Immature natural killer cell (primary cell): ENCODE measurements around the gene LAMP1. TPM values are rescaled to one million over a fixed set of nuclear protein-coding genes. Genes with fewer than 3 reads are reported as not detected.
"Not testable (repeated sequence)": the region's sequence is repeated elsewhere in the genome, so short reads cannot be mapped to it uniquely, and the experiment has no call there.

ENCODE experiments used
- DNase-seq, 3 donors: peaks; one replicate each; pipeline ENCODE4 v3.0.0; 2022; ENCODE audit warnings: mixed read lengths in 1 of 3
- H3K27ac Mint-ChIP-seq, 6 donors: one replicate each; pipeline ENCODE4 v1.8.0; 2020; ENCODE audit warnings: mixed read lengths in 6 of 6, mild to moderate bottlenecking in 5 of 6, inconsistent platforms in 4 of 6, moderate library complexity in 3 of 6
- H3K27me3 Mint-ChIP-seq, 3 donors: one replicate each; pipeline ENCODE4 v1.8.0; 2020 to 2021; ENCODE audit warnings: low read depth in 3 of 3, mild to moderate bottlenecking in 3 of 3, mixed read lengths in 3 of 3, moderate library complexity in 3 of 3, inconsistent platforms in 1 of 3
- H3K36me3 Mint-ChIP-seq, 3 donors: one replicate each; pipeline ENCODE4 v1.8.0; 2020; ENCODE audit warnings: mixed read lengths in 3 of 3, inconsistent platforms in 2 of 3, mild to moderate bottlenecking in 2 of 3
- H3K4me1 Mint-ChIP-seq, 2 donors: one replicate each; pipeline ENCODE4 v1.8.0; 2020; ENCODE audit warnings: inconsistent platforms in 2 of 2, mild to moderate bottlenecking in 2 of 2, mixed read lengths in 2 of 2, moderate library complexity in 1 of 2
- H3K4me3 Mint-ChIP-seq, 5 donors: one replicate each; pipeline ENCODE4 v1.8.0; 2020; ENCODE audit warnings: mild to moderate bottlenecking in 5 of 5, mixed read lengths in 5 of 5, inconsistent platforms in 3 of 5, moderate library complexity in 3 of 5
- H3K9me3 Mint-ChIP-seq, 6 donors: one replicate each; pipeline ENCODE4 v1.8.0; 2020; ENCODE audit warnings: mild to moderate bottlenecking in 6 of 6, mixed read lengths in 6 of 6, inconsistent platforms in 4 of 6, moderate library complexity in 3 of 6
- polyA plus RNA-seq, 3 donors: library from polyadenylated mRNA; unstranded; fragments of 300-500 nt; fragmentation: Illumina TruSeq; gene quantifications; one replicate each; pipeline ENCODE4 v1.2.3, GENCODE V29; 2021

The LAMP1 gene
- polyA plus RNA-seq, 3 donors from 2014 or later = 23.4 to 48.9 (median 27.8) TPM

- Mint-ChIP-seq H3K36me3 (no peaks in the 10 kb centered on the region), H3K27ac (no peak overlapping the region), H3K27me3 (peaks cover 4 to 6% (median 4%) of the 10 kb centered on the region in 3 donors), H3K9me3 (no peaks in the 10 kb centered on the region), H3K4me3 (no peak overlapping the region), H3K4me1 (peaks cover 0 to under 1% of the 10 kb centered on the region in 2 donors)
- DNase-seq = no peak
Measured at GRCh38 chr13:113357529-113357928, 60.5 kb downstream of the LAMP1 start.

GRCh38 chr13:113358653-113359190, 61.7 kb downstream of the LAMP1 start:
- Mint-ChIP-seq H3K27ac (no peak overlapping the region), H3K4me3 (no peak overlapping the region), H3K27me3 (peaks cover 6 to 11% (median 7%) of the 10 kb centered on the region in 3 donors), H3K9me3 (no peaks in the 10 kb centered on the region), H3K36me3 (no peaks in the 10 kb centered on the region), H3K4me1 (peaks cover 0 to 2% of the 10 kb centered on the region in 2 donors)
- no peak for DNase-seq

DNA sequence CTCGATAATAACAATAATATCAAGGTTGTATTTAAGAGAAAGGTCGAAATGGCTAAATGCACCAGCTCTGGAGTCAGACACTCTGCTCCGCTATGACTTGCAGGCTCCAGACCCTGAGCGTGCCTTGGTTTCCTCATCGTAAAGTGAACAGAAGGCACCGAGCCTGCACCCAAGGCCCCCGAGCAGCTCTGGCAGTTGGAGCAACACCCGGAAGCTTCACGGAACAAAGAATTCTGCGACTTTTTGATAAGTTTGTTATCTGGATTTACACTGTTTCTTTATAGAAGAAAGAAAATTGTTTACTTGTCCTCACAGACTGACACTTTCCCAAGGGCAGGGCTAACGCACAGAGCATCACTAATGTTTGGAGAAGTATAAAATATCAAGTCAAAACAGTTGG, 62.5 kb downstream of the LAMP1 start:
- no peak for DNase-seq
- no peaks in the 10 kb centered on the region for H3K36me3 Mint-ChIP-seq
- no peak overlapping the region for H3K4me3 Mint-ChIP-seq
- H3K27me3 Mint-ChIP-seq = peaks cover 6 to 11% (median 7%) of the 10 kb centered on the region in 3 donors
- no peak overlapping the region for H3K27ac Mint-ChIP-seq
- peaks cover 0 to 2% of the 10 kb centered on the region in 2 donors for H3K4me1 Mint-ChIP-seq
- H3K9me3 Mint-ChIP-seq = no peaks in the 10 kb centered on the region

- Mint-ChIP-seq H3K4me3 (no peak overlapping the region), H3K9me3 (no peaks in the 10 kb centered on the region), H3K27me3 (peaks cover 7 to 11% (median 8%) of the 10 kb centered on the region in 3 donors), H3K27ac (no peak overlapping the region), H3K36me3 (no peaks in the 10 kb centered on the region), H3K4me1 (peaks cover 0 to 5% of the 10 kb centered on the region in 2 donors)
- DNase-seq = no peak
Measured at GRCh38 chr13:113360446-113360845, 63.4 kb downstream of the LAMP1 start.

DNA sequence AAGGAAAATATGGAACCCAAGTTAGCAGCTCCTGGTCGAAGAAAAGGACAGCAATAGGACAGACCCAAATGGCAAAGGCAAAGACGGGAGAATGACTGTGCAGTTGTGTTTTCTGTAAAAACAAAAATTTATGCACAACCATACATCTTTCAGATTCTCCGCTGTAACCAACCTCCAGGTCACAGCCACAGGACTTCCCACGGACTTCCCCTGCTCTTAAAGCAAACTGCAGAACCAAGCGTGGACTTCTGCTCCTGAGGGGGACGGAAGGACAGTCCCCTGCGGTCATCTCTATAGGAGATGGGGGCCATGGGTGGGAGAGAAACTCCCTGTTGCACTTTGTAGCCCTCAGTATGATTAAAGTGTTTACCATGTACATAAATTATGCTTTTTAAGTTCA, 64.4 kb downstream of the LAMP1 start:
- Mint-ChIP-seq H3K4me1 (peaks cover 0 to 7% of the 10 kb centered on the region in 2 donors), H3K27ac (no peak overlapping the region), H3K27me3 (peaks cover 5 to 11% (median 10%) of the 10 kb centered on the region in 3 donors), H3K36me3 (no peaks in the 10 kb centered on the region), H3K4me3 (no peak overlapping the region), H3K9me3 (no peaks in the 10 kb centered on the region)
- no peak for DNase-seq

DNA sequence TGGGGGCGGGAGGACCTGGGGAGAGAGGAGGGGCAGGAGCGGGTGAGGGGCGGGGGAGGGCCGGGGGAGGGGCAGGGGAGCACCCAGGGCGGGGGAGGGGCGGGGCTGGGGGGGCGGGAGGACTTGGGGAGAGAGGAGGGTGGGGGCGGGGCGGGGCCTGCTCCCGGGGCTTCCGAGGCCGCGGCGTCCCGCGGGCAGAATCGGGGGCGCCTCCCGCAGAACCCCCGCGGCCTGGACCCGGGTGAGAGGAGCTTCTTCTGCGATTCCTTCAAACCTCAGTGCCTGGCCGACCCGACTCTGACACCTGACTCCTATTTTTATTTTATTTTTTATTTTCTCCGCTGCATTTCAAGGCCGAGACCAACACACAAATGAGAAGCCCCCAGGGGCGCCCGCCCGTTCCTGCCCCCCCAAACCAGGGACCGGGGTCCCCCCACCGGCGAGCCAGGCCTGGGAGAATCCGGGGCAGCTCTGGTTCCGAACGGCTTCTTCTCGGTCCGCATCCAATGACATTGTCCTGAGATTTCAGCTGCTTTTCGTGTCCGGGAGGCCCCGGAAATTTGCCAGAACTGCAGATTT, 67.4 kb downstream of the LAMP1 start:
- DNase-seq = no peak
- Mint-ChIP-seq H3K36me3 (no peaks in the 10 kb centered on the region), H3K9me3 (no peaks in the 10 kb centered on the region), H3K4me3 (peak overlapping the region in 1 of 5 donors; percentile 29), H3K27me3 (peaks cover 5 to 11% (median 7%) of the 10 kb centered on the region in 3 donors), H3K4me1 (peaks cover 0 to 7% of the 10 kb centered on the region in 2 donors), H3K27ac (no peak overlapping the region)

- H3K4me3 Mint-ChIP-seq = peak overlapping the region; percentile 30 to 66 (median 48)
- peaks cover 5 to 11% (median 7%) of the 10 kb centered on the region in 3 donors for H3K27me3 Mint-ChIP-seq
- no peak overlapping the region for H3K27ac Mint-ChIP-seq
- peaks cover 0 to 7% of the 10 kb centered on the region in 2 donors for H3K4me1 Mint-ChIP-seq
- H3K36me3 Mint-ChIP-seq = no peaks in the 10 kb centered on the region
- H3K9me3 Mint-ChIP-seq = no peaks in the 10 kb centered on the region
- DNase-seq = no peak
Measured at GRCh38 chr13:113364901-113365582, 68.0 kb downstream of the LAMP1 start.

- DNase-seq = no peak
- Mint-ChIP-seq H3K9me3 (no peaks in the 10 kb centered on the region), H3K4me3 (peak overlapping the region; percentile 30 to 66 (median 48)), H3K27me3 (peaks cover 5 to 8% (median 7%) of the 10 kb centered on the region in 3 donors), H3K4me1 (peaks cover 0 to 7% of the 10 kb centered on the region in 2 donors), H3K27ac (no peak overlapping the region), H3K36me3 (no peaks in the 10 kb centered on the region)
Measured at GRCh38 chr13:113365583-113365970, 68.5 kb downstream of the LAMP1 start.

GRCh38 chr13:113365971-113366588, 69.0 kb downstream of the LAMP1 start:
- no peak overlapping the region for H3K27ac Mint-ChIP-seq
- DNase-seq = no peak

GRCh38 chr13:113367020-113367560, 70.1 kb downstream of the LAMP1 start:
- Mint-ChIP-seq H3K36me3 (no peaks in the 10 kb centered on the region), H3K4me1 (peaks cover 0 to 7% of the 10 kb centered on the region in 2 donors), H3K27ac (no peak overlapping the region), H3K9me3 (no peaks in the 10 kb centered on the region), H3K4me3 (no peak overlapping the region), H3K27me3 (peaks cover 4 to 8% (median 7%) of the 10 kb centered on the region in 3 donors)
- no peak for DNase-seq

More at GRCh38 chr13:113365971-113366588, 69.0 kb downstream of the LAMP1 start:
- no peaks in the 10 kb centered on the region for H3K9me3 Mint-ChIP-seq
- H3K4me3 Mint-ChIP-seq = no peak overlapping the region
- H3K27me3 Mint-ChIP-seq = peaks cover 5 to 8% (median 7%) of the 10 kb centered on the region in 3 donors
- no peaks in the 10 kb centered on the region for H3K36me3 Mint-ChIP-seq
- H3K4me1 Mint-ChIP-seq = peaks cover 0 to 7% of the 10 kb centered on the region in 2 donors

DNA sequence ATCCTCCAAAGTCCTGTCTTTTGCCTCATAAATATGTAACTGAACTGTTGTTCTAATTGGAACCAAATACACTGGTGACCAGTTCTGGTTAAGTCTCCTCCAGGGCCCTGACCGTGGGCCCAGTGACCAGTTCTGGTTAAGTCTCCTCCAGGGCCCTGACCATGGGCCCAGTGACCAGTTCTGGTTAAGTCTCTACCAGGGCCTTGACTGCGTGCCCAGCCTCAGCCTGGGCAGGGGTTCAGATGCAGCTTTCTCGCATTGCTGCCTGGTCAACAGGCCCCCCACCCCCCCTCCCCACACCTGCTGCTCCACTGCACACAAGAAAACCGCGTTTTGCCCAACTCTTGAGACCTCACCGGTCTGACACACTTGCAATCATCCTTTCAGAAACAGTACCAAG, 70.7 kb downstream of the LAMP1 start:
- Mint-ChIP-seq H3K36me3 (no peaks in the 10 kb centered on the region), H3K4me3 (no peak overlapping the region), H3K4me1 (peaks cover 0 to 5% of the 10 kb centered on the region in 2 donors), H3K27me3 (peaks cover 2 to 5% (median 4%) of the 10 kb centered on the region in 3 donors), H3K27ac (no peak overlapping the region), H3K9me3 (no peaks in the 10 kb centered on the region)
- DNase-seq = no peak

GRCh38 chr13:113368353-113368752, 71.3 kb downstream of the LAMP1 start:
- H3K36me3 Mint-ChIP-seq, H3K9me3 Mint-ChIP-seq, H3K27me3 Mint-ChIP-seq, DNase-seq, H3K27ac Mint-ChIP-seq, H3K4me3 Mint-ChIP-seq, H3K4me1 Mint-ChIP-seq: not testable (repeated sequence)

DNA sequence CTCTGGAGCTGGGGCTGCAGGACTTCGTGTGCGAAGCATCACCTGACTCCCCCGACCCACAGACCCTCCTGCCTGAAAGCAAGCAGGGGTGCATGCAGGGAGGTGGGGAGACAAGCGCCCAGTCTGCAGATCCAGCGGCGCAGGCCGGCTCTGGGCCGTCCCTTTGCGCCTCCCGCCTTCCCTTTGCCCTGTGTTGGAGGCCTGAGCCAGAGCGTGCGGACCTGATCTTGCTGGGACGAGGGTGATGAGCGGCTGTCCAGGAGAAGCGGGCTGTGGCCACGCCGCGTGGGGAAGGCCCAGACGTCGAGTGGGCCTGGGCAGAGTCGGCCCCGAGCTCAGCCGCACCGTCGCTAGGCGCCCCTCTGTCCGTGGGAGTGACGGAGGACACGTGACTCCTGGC, 72.2 kb downstream of the LAMP1 start:
- no peak overlapping the region for H3K4me3 Mint-ChIP-seq
- peaks cover 1 to 4% (median 1%) of the 10 kb centered on the region in 3 donors for H3K27me3 Mint-ChIP-seq
- no peaks in the 10 kb centered on the region for H3K36me3 Mint-ChIP-seq
- no peak overlapping the region for H3K27ac Mint-ChIP-seq
- DNase-seq = no peak
- peaks cover 0 to 5% of the 10 kb centered on the region in 2 donors for H3K4me1 Mint-ChIP-seq
- no peaks in the 10 kb centered on the region for H3K9me3 Mint-ChIP-seq

- DNase-seq = no peak
- no peak overlapping the region for H3K27ac Mint-ChIP-seq
- H3K27me3 Mint-ChIP-seq = peaks cover 1 to 9% (median 3%) of the 10 kb centered on the region in 3 donors
- H3K4me1 Mint-ChIP-seq = peaks cover 0 to 5% of the 10 kb centered on the region in 2 donors
- H3K36me3 Mint-ChIP-seq = no peaks in the 10 kb centered on the region
- no peaks in the 10 kb centered on the region for H3K9me3 Mint-ChIP-seq
- H3K4me3 Mint-ChIP-seq = no peak overlapping the region
Measured at GRCh38 chr13:113369881-113370280, 72.8 kb downstream of the LAMP1 start.
